ENCODE data around the gene ROR1.

ROR1 gene

DNA sequence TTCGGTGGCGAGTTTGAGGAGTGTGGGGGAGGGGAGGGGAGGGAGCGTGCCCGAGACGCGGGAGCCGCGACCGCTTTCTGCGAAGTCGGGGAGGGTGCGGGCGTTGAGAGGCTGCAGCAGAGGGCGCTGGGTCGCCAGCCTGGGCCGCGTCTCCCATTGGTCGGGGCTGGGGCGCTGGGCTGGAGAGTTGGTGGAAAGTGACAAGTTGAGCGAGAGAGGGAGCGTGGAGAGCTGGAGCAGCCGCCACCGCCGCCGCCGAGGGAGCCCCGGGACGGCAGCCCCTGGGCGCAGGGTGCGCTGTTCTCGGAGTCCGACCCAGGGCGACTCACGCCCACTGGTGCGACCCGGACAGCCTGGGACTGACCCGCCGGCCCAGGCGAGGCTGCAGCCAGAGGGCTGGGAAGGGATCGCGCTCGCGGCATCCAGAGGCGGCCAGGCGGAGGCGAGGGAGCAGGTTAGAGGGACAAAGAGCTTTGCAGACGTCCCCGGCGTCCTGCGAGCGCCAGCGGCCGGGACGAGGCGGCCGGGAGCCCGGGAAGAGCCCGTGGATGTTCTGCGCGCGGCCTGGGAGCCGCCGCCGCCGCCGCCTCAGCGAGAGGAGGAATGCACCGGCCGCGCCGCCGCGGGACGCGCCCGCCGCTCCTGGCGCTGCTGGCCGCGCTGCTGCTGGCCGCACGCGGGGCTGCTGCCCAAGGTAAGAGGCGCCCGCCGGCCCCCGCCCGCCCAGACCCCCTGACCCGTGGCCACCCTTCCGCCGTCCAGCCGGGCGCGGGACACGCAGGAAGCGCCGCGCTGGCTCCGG, at the start of gene ROR1:
Gene ROR1 (plus strand): TSS at position 203 of the 802 bp plus-strand sequence.
- DNase-seq (ENCODE audit: low spot score), result peak; percentile 91

DNA sequence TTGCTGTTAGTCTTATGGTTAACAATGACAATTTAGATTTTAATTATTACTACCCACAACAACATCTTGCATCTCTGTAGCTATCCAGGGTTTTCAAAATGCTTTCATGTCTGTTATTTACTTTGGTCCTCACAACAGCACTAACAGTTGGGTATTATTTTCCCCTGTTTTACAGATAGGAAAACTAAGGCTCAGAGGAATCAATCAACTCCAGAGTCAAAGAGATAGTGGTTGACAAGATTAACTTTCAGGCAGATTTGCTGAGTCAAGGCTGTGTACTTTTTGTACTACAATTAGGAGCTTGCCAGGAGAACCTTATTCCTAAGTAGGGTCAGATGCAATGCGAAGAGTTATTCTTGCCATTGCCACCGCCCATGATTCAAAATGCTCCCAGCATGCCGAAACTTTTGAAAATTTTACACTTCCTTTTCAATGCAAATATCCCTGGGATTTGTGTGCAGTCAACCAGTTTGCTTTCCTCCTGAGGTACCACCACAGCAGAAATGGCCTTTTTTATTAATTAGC, 49.4 kb upstream of the ROR1 start:
- DNase-seq (ENCODE audit: low spot score), result no peak

DNA sequence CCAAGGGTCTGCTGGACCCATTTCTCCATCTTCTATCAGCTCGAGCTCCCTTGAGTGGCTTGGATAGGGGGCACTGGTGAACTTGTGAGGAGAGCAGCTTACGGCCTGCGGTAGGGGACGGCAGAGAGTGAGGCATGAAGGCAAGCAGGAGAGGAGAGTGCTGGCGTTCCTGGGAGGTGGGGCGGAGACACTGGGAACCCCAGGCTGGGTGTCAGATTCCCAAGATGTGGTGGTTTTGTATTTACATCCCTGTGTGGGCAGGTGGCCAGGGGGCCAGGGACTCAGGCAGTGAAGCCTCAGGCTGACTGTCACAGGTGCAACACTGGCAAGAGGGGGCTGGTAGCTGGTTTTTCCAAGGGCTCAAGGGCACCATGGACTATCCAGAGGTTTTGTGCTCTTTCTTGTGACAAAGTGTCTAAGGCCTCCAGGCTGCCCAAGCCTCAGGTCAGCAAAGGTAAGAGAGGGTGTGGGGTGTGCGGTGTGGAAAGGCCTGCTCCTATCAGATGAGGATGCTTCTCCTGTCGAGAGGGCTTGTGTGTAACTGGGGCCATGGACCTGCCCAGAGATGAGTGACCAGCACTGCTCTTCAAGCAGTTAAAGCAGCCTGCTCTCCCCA, 45.1 kb upstream of the ROR1 start:
- DNase-seq (ENCODE audit: low spot score), result no peak

DNA sequence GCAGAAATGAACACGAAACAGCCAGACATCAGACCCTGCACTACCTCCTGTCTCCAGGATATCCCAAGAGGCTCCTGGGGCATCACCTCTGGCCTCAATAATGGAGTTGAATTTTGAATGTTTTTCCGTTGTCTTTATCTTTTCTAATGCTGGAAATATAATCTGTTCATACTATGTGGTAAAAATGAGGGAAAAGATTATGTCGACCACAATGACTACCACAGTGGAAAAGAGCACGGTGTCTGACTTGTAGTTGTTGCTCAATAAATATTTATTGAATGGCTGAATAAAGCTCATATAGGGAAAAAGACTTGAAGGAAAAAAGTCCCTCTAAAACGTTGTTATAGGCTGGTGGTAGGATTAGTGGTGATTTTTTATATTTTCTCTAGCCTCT, 44.6 kb upstream of the ROR1 start:
- DNase-seq (ENCODE audit: low spot score), result no peak

DNA sequence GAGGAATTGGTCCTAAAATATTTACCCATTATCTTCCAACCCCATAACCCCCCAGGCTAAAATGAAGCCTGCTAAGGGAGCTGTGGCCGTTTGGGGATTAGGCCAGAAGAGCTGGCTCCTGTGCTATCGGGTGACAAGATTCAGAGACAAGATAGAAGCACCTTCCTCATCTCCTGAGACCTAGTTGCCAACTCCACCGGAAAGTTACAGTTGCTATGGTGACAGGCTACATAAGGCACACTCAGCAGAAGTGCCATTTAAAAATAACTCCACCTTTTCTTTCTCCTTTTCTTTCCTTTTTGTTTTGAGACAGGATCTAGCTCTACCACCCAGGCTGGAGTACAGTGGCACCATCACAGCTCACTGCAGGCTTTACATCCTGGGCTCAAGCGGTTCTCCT, 43.6 kb upstream of the ROR1 start:
- no peak for DNase-seq (ENCODE audit: low spot score)

DNA sequence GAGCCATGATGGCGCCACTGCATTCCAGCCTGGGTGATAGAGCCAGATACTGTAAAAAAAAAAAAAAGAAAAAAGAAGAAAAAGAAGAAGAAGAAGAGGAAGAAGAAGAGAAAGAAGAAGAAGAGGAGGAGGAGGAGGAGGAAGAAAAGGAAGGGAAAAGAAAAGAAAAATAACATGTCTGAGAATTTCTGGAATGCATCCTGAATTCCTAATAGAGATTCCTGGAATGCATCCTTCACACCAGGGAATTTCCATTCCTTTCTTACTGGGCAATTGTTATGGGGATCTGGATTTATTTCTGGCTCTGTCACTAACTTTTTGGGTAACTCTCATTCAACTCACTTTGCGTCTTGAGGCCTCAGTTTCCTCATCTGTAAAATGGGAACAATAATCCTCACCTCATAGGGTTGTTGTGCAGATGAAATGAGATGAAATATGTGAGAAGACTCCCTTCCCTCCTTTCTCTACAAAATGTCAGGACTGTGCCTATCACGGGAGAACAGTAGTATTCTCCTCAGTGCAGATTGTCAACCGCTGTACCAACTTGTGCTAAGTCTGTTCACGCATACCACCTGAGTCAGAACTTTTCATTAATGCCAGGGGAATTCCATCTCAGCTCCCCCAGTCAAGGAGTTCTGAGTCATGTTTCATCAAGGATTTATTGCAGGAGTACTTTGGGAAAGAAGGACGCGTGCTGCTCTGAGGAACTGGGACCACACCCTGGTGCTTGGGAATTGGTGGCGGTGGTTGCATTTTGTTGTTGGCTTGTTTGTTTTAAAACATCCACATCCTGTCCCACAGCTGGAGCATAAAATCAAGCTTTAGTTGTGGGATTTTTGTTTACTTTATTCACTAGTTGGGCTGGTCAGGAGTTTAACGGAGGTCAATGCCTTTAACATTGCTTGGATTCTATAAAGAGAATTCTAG, 42.4 kb upstream of the ROR1 start:
- DNase-seq (ENCODE audit: low spot score), result peak; percentile 42

DNA sequence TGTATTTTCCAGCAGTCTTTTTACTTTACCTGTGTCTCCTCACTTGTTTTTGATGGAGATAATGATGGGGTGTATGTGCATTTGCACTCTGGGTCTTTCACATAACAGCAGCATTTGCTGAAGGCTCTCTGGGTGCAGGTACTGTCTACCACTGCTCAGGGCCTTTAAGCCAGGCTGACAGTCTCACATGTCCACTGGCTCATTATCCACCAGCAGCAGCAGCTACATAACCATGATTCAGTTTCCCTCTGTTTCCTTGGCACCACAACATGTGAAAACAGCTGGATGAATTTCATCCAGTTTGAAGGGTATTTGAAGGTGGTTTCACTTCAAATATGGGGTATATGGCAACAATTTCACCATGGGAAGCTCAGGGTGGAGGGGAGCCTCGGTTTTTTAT, 41.2 kb upstream of the ROR1 start:
- DNase-seq (ENCODE audit: low spot score), result no peak

DNA sequence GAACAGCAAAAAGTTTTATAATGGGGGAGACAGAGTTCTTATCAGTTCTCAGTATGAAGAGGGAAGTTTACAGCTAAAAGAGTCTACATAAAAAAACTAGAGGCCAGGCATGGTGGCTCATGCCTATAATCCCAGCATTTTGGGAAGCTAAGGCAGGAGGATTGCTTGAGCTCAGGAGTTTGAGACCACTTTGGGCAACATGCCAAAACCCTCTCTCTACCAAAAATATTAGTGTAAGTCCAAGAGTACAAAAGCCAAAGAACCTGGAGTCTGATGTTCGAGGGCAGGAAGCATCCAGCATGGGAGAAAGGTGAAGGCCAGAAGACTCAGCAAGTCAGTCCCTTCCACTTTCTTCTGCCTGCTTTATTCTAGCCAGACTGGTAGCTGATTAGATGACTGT, 35.0 kb upstream of the ROR1 start:
- DNase-seq (ENCODE audit: low spot score), result no peak

DNA sequence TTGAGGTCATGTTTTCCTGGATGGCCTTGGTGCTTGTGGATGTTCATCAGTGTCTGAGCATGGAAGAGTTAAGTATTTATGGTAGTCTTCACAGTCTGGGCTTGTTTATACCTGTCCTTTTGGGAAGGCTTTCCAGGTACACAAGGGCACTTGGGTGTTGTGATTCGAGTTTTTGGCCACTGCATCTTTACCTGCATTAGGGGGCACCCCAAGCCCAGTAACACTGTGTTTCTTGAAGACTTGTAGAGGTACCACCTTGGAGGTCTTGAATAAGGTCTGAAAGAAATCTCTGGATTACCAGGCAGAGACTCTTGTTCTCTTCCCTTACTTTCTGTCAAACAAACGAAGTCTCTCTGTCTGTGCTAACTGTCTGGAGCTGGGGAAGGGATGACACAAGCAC, 34.4 kb upstream of the ROR1 start:
- no peak for DNase-seq (ENCODE audit: low spot score)

DNA sequence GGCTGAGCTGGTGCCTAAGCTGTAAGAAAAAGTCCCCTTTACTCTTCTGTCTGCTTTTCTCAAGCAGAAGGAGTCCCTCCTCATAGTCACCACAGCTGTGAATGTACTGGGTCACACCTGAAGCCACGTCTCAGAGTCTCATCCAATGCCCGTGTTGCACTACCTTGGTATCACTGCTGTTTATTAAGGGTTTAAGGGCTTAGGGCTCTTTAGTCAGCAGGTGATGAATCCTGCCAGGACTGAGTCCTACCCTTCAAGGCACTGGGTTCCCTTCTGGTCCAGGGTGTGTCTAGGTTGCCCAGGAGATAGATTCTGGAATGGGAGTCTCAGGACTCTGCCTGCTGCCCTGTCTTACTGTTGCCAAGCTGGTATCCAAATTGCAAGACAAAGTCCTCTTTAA, 33.4 kb upstream of the ROR1 start:
- DNase-seq (ENCODE audit: low spot score), result no peak

DNA sequence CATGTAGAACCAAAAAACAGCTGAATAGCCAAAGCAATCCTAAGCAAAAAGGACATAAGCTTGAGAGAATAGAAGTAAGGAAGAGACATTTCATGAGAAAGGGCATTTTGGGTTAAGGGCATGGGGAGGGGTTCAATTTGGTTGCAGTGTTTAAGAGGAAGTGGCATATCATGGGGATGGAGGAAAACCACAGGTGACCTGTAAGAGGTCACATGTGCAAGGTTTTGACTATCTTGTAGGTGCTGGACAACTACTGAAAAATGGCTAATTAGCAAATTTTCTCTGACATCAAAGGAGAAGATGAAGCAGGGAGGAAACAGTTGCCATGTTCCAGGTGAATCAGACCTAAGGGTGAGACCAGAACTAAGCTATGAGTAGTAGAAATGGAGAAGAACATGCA, 31.3 kb upstream of the ROR1 start:
- DNase-seq (ENCODE audit: low spot score), result no peak

DNA sequence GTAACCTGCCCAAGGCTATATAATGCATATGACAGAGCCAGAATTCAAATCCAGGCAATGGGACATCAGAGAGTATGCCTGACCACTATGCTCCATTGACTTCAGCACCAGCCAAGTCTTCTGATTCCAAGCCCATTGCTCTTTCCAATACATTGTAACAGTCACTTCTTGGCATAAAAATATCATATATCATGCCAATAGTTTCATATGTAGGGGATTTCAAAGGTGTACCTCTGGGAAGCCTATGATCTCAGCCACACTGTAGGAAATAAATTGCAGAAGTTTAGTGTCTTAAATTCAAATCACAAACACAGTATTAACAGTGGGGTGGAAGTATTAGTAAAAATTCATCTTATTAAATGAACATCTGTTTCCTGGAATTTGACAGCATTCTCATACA, 30.0 kb upstream of the ROR1 start:
- no peak for DNase-seq (ENCODE audit: low spot score)

DNA sequence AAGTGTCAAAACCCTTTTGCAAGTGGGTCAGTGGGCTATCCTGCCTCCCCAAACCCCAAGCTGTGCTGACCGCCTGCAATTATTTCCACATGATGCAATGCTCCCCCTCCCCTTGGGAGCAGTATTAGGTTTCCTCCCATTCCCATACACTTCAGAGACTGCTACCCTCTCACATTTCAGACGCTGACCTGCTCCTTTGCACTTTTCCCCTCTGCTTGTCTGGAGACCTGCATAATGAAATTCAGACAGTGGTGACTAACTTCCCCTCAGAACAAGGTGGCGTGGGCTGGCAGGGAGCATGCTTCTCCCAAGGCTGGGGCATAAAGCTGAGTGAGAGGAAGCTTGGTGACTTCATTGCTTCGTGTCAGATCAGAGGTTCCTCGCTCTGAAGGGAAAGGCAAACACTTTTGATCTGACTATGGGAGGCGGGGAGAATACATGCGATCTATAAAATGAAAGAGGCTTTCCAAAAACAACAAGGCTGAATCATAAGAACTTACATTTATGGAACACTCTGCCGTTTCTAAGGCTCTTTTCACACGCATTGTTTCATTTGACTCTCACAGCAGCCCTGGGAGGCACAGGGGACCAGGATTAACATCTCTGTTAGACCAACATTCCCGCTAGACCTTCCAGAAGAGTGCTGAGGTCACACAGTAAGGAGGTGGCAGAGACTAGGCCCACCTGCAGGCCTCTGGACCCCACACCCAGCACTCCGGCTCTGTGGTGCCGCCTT, 27.5 kb upstream of the ROR1 start:
- no peak for DNase-seq (ENCODE audit: low spot score)

DNA sequence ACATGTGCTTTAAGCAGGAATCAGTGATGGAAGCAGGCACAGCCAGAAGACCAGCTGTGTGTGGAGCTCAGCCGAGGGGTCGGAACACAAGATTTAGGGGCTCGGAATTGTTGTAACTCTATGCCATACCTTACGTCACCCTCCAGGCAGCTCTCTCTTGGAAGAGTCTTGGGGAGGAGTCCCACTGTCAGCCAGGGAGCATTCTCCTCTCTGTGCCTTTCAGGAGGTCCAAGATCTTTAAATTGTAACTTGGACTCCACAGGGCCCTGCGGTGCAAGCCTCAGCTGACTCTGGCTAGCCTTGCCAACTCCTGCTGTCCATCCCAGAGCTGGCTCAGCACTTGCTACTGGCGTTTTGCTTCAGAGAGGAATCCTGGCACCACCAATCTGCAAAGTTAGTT, 26.4 kb upstream of the ROR1 start:
- no peak for DNase-seq (ENCODE audit: low spot score)

DNA sequence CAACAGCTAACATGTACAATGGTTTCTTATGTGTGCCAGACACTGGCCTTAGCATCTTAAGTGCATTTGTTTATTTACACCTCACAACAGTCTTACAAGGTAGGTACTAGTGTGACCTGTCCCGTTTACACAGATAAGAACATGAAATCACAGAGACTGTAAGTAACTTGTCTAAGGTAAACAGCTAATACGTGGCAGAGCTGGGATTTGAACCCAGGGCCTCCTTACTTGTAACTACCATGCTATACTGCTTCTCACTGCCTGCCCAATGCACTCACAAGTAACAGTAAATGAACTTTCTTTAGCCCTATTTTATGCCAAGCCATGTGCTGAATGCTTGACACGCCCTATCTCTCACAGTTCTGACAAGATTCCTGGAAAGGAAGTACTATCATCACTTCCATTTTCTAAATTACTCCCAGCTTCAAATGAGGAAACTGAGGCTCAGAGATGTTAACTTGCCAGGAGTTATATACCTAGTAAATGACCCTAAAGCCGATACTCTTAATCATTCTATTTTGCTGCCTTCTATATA, 25.7 kb upstream of the ROR1 start:
- DNase-seq (ENCODE audit: low spot score), result no peak

DNA sequence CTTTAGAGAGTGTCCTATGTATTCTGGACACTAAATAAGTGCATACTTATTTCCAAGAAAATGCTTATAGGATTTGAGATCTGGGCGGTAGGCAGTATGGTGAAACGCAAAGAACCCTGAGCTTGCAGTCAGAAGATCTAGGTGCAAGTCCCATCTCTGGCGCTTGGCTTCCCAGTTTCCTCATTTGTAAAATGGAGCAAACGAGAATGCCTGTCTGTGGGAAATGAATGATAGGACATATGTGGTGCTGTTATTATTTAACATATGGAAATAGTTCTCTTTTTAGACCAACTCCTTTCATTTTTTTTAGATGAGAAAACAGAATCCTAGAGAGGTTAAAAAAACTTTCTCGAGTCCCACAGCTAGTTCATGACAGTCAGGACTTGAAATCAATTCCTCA, 25.2 kb upstream of the ROR1 start:
- no peak for DNase-seq (ENCODE audit: low spot score)

DNA sequence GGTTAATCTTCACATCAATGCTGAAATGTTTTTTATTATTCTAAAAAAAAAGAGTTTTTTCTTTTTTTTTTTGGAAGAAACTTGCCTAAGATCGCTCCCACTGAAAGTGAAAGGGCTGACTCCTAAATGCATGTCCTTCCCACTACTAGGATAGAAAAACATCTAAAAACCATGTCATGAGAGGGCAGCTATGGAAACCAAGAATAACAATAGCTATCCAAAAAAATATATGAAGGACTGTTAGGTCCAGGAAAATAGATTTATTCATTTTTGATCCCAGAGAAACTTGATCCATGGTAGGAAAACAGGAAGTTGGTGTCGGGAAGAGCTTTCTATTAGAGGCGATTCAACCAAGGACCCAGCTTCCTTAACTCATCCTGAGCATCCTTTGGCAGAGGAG, 23.1 kb upstream of the ROR1 start:
- DNase-seq (ENCODE audit: low spot score), result no peak

DNA sequence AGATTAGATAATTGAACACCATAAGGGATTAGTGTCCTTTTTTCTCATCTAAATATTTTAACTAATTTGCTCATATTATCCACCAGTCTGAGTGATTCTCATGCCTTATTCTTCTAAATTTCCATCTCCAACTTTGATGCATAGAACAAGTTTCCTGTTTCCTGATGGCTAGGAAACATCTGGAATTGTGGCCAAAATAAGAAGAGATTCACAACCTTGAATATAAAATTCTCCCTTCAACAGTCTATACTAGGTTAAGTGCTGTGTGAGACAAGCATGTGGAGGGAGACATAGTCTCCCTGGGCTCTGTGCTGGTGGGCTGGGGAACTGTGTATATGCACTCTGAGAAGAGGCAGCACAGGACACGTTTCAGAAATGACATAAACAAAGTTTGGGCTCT, 21.6 kb upstream of the ROR1 start:
- DNase-seq (ENCODE audit: low spot score), result no peak

DNA sequence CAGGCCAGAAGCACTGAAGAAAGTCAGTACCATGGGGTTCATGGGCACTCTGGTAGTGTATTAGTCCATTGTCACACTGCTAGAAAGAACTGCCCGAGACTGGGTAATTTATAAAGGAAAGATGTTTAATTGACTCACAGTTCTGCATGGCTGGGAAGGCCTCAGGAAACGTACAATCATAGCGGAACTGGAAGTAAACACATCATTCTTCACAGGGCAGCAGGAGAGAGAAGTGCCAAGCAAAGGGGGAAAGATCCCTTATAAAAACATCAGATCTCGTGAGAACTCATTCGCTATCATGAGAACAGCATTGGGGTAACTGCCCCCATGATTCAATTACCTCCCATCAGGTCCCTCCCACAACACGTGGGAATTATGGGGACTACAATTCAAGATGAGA, 20.2 kb upstream of the ROR1 start:
- DNase-seq (ENCODE audit: low spot score), result no peak

DNA sequence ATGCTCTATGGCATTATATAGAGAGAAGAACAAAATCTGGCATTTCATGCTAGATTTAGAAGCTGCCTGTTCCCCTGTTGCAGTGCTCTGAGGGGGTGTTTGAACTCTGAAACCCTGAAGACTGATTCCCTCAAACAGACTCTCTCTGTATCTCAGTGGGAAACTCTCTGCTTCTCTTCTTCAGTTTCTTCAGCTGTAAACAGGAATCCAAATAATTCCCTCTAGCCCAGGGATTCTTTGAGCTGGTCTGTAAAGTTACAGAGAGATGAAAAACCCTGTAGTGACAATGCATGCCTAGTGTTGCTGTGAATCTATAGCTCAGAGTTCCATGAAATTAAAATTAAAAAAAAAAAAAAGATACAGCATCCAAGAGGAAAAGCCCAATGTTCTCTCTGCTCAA, 17.0 kb upstream of the ROR1 start:
- DNase-seq (ENCODE audit: low spot score), result no peak

DNA sequence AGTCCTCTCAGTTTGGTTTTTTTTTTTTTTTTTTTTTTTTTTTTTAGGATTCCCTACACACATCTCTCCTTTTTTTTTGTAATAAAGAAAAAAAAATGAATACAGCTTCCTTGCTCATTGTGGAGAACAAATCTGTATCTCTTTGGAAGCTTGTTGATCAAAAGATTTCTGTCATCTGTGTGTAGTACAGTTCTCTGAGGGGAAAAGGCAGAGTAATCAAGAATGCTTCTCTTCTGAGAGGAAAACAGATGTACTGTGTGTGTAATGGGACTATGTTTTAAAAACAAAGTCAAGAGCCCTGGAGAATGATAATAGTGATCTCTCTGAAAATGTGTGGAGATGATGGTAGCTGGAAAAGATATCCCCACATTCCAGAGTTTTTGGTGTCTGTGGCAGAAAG, 16.5 kb upstream of the ROR1 start:
- no peak for DNase-seq (ENCODE audit: low spot score)

DNA sequence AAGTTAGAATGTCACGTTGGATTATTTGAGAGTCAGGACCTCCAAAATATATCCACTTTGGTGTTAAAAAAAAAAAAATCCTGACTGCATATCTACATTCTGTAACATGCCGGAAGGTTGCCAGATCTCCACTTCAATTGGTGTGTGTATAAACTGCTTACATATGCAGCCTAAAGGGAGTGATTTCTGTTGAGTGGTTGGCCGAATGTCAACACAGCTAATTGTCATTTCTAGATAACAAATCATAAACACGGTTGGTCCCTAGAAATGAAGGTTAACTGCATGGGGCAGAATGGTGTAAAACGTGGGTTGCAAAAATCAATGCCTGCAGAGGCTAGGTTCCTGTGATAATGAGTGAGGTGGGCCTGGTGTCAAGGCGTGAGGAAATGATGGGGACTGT, 15.0 kb upstream of the ROR1 start:
- no peak for DNase-seq (ENCODE audit: low spot score)

All from hepatic stellate cell (primary cell).